ENCODE data around the gene CBARP. TPM values are rescaled to one million over a fixed set of nuclear protein-coding genes. Genes with fewer than 3 reads are reported as not detected.

The CBARP gene
- total RNA-seq, 1 donor from 2014 or later, result 7.6 TPM

- H3K27ac Mint-ChIP-seq (ENCODE audit: unreplicated experiment), result no peak overlapping the region
- no peak for DNase-seq (ENCODE audit: low spot score)
- peak overlapping the region; percentile 57 for H3K4me3 Mint-ChIP-seq (ENCODE audit: unreplicated experiment)
- no peaks in the 10 kb centered on the region for H3K27me3 Mint-ChIP-seq (ENCODE audit: low read depth)
- TF ChIP-seq CTCF (IDR thresholded peaks at IDR 0.05), result no peak
- peaks cover 2% of the 10 kb centered on the region for H3K36me3 Mint-ChIP-seq (ENCODE audit: low read depth)
- H3K4me1 Mint-ChIP-seq (ENCODE audit: low read depth), result peaks cover 7% of the 10 kb centered on the region
- H3K9me3 Mint-ChIP-seq (ENCODE audit: low read depth), result no peaks in the 10 kb centered on the region
These were observed 46.6 kb upstream of the CBARP start for GRCh38 chr19:1284293-1284978.

GRCh38 chr19:1283917-1284292 lies 46.1 kb upstream of the CBARP start:
- TF ChIP-seq CTCF (IDR thresholded peaks at IDR 0.05), result no peak
- no peaks in the 10 kb centered on the region for H3K9me3 Mint-ChIP-seq (ENCODE audit: low read depth)
- H3K4me3 Mint-ChIP-seq (ENCODE audit: unreplicated experiment), result peak overlapping the region; percentile 40
- H3K27me3 Mint-ChIP-seq (ENCODE audit: low read depth), result no peaks in the 10 kb centered on the region
- peaks cover 2% of the 10 kb centered on the region for H3K36me3 Mint-ChIP-seq (ENCODE audit: low read depth)
- H3K27ac Mint-ChIP-seq (ENCODE audit: unreplicated experiment), result no peak overlapping the region
- peaks cover 7% of the 10 kb centered on the region for H3K4me1 Mint-ChIP-seq (ENCODE audit: low read depth)
- no peak for DNase-seq (ENCODE audit: low spot score)

GRCh38 chr19:1283207-1283916 lies 45.6 kb upstream of the CBARP start:
- Mint-ChIP-seq H3K27me3 (ENCODE audit: low read depth) (no peaks in the 10 kb centered on the region), H3K27ac (ENCODE audit: unreplicated experiment) (no peak overlapping the region), H3K4me1 (ENCODE audit: low read depth) (peaks cover 7% of the 10 kb centered on the region), H3K36me3 (ENCODE audit: low read depth) (peaks cover 2% of the 10 kb centered on the region), H3K4me3 (ENCODE audit: unreplicated experiment) (no peak overlapping the region), H3K9me3 (ENCODE audit: low read depth) (no peaks in the 10 kb centered on the region)
- no peak for DNase-seq (ENCODE audit: low spot score)
- no peak for TF ChIP-seq CTCF (IDR thresholded peaks at IDR 0.05)

- Mint-ChIP-seq H3K4me3 (ENCODE audit: unreplicated experiment) (no peak overlapping the region), H3K4me1 (ENCODE audit: low read depth) (peaks cover 7% of the 10 kb centered on the region), H3K36me3 (ENCODE audit: low read depth) (peaks cover 2% of the 10 kb centered on the region), H3K27me3 (ENCODE audit: low read depth) (no peaks in the 10 kb centered on the region), H3K9me3 (ENCODE audit: low read depth) (no peaks in the 10 kb centered on the region), H3K27ac (ENCODE audit: unreplicated experiment) (no peak overlapping the region)
- DNase-seq (ENCODE audit: low spot score), result no peak
- TF ChIP-seq CTCF (IDR thresholded peaks at IDR 0.05), result no peak
These were observed 44.9 kb upstream of the CBARP start for GRCh38 chr19:1282588-1283206.

- no peak for TF ChIP-seq CTCF (IDR thresholded peaks at IDR 0.05)
- no peaks in the 10 kb centered on the region for H3K9me3 Mint-ChIP-seq (ENCODE audit: low read depth)
These were observed 43.9 kb upstream of the CBARP start for GRCh38 chr19:1281569-1282287.

More at GRCh38 chr19:1281569-1282287, 43.9 kb upstream of the CBARP start:
- Mint-ChIP-seq H3K36me3 (ENCODE audit: low read depth) (peaks cover 2% of the 10 kb centered on the region), H3K4me1 (ENCODE audit: low read depth) (peaks cover 10% of the 10 kb centered on the region), H3K27me3 (ENCODE audit: low read depth) (no peaks in the 10 kb centered on the region), H3K27ac (ENCODE audit: unreplicated experiment) (no peak overlapping the region), H3K4me3 (ENCODE audit: unreplicated experiment) (no peak overlapping the region)
- no peak for DNase-seq (ENCODE audit: low spot score)
